AG04450 (cell line): Measurements from ENCODE around the gene UBL7. TPM values are rescaled to one million over a fixed set of nuclear protein-coding genes. Genes with fewer than 3 reads are reported as not detected.
A peak's percentile ranks its signal among the peaks of the same experiment; 100 is the strongest.

Source experiments
- CTCF ChIA-PET: fragments of 300-600, 350-600 bp; formaldehyde crosslinking; extraction: SDS; loops from one replicate; lab custom pipeline; 2022; ENCODE audit warnings: antibody characterized with exemption, inconsistent platforms; lab: Charles Lee
- POLR2A ChIA-PET: fragments of 350-600 bp; formaldehyde crosslinking; extraction: SDS; loops from one replicate; lab custom pipeline; 2021; ENCODE audit warnings: antibody characterized with exemption, inconsistent platforms; lab: Yijun Ruan, JAX
- DNase-seq: peaks from one replicate; pipeline ENCODE4 v3.0.0-alpha.2; 2011; ENCODE audit warnings: low read depth, low spot score
- H3K27ac ChIP-seq: one replicate; pipeline ENCODE4 v1.5.1; 2012; ENCODE audit warnings: low read depth, low read length, control low read depth
- H3K27me3 ChIP-seq: one replicate; pipeline ENCODE4 v1.6.0; 2012; ENCODE audit warnings: low read length; ENCODE audit not compliant: control insufficient read depth, insufficient read depth
- H3K4me3 ChIP-seq: 2 replicates; pipeline ENCODE4 v1.5.1; 2011; ENCODE audit warnings: mild to moderate bottlenecking, low read depth, low read length, control low read depth
- H3K9me3 ChIP-seq: 2 replicates; pipeline ENCODE4 v1.5.1; 2012; ENCODE audit warnings: low read length; ENCODE audit not compliant: control insufficient read depth, insufficient read depth
- polyA plus RNA-seq: library from polyadenylated mRNA; depleted of rRNA; stranded (reverse); fragments of >200 nt; gene quantifications from 2 replicates; pipeline ENCODE4 v1.2.3, GENCODE V29; 2011
- TF ChIP-seq, protein P1 (sequence below): IDR thresholded peaks from 2 replicates; pipeline ENCODE4 v1.5.1; 2011; ENCODE audit warnings: low read depth, low read length, control low read depth, inconsistent platforms

The UBL7 gene
- polyA plus RNA-seq, 1 experiment, result 76.6 TPM

DNA sequence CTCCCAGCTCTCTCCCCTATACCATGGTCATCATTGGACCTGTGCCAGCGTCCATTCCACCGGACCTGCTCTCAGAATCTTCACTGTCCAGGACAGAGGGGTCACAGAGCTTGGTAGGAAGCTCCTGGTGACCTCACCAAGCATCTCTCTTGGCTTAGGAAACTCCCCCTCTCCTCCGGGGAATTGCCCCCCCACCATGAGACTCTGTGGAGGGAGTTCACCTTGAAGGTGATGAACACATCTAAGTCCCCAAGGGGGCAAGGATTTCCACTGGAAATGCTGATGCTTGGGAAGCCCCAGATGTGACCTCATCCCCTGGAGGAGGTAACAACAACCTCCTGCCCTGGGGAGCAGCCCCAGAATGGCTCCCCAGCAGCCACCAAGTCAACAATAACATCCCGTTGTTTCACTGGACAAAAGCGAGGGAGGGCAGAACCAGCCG, 30.4 kb downstream of the UBL7 start:
- Histone ChIP-seq H3K27ac (no peak overlapping the region), H3K4me3 (peak overlapping the region; percentile 31; the same call in 1 of the 2 replicates), H3K27me3 (no peaks in the 10 kb centered on the region), H3K9me3 (no peaks in the 10 kb centered on the region; the same call in 1 of the 2 replicates)
- ChIA-PET CTCF (interaction anchor here (0.6 to 1.9 kb wide), 4 partner anchors 9 to 338 kb away, joined by 3 to 11 read pairs (median 5); no protein-coding TSS in a partner anchor), POLR2A (no interaction called here)
- no peak for DNase-seq
- TF ChIP-seq, protein P1, sequence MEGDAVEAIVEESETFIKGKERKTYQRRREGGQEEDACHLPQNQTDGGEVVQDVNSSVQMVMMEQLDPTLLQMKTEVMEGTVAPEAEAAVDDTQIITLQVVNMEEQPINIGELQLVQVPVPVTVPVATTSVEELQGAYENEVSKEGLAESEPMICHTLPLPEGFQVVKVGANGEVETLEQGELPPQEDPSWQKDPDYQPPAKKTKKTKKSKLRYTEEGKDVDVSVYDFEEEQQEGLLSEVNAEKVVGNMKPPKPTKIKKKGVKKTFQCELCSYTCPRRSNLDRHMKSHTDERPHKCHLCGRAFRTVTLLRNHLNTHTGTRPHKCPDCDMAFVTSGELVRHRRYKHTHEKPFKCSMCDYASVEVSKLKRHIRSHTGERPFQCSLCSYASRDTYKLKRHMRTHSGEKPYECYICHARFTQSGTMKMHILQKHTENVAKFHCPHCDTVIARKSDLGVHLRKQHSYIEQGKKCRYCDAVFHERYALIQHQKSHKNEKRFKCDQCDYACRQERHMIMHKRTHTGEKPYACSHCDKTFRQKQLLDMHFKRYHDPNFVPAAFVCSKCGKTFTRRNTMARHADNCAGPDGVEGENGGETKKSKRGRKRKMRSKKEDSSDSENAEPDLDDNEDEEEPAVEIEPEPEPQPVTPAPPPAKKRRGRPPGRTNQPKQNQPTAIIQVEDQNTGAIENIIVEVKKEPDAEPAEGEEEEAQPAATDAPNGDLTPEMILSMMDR, result no peak

DNA sequence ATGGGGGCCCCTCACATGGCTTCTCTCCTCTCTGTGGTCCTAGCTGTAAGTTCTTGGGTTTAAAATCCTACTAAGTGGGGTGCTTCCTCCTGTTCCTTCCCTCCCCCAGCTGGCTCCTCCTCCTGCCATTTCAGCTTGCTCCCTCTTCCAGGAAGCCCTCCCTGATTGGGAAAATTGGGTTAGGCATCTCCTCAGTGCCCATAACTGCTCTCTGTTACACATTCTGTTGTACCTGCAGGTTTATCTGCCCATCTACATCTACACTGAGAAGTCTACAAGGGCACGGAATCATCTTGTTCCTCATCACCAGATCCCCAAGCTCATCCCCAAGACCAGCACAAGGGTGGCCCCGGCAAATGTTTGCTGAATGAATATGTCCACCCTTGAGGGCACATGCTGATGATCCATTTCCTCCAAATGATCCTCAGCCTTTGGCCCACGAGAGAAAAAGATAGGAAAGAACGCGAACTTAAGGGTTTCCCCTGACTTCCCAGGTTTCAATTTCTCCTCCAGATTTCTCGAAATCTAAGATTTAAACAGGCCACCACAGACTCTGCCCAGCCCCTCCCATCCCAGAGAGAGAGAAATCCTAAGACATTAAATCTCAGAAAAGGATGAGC, 31.1 kb downstream of the UBL7 start:
- ChIA-PET CTCF (interaction anchor here (0.6 to 1.9 kb wide), 3 partner anchors 9 to 55 kb away, joined by 3 to 11 read pairs (median 3); no protein-coding TSS in a partner anchor), POLR2A (no interaction called here)

DNA sequence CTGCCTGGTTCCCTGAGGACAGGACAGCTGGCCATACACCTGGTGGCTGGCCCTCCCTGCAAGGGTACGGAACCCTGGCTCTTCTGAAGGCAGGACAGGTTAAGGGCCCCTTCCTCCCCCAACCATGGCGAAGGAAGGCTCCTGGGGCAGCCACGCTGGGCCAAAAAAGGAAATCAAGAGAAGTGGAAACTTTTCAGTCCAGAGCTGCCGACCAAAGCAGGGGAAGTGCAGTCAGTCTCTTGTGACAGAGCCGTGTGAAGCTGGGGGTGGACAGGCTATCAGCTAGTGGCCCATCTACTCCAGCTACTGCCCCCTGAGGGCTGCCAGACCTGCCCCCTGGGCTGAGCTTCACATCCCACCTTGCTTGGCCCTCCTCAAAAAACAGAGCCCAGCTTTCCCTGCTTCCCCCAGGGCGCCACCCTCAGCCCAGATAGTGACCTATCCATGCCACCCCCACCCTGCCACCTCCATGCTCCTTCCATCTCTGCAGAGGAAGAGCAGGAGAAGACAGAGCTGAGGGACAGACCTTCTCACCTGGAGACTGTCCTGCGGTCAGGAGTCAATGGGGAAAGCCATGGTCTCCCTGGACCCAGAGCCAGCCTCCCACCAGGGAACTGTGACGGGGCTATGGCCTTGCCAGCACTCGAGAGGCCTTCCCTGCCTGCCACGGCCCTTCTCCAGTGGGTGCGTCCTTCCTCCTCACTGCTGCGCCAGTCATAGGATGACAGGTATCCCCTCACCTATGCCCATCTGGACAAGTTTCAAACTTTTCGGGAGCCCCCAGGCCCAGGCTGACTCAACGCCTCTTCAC, 31.8 kb downstream of the UBL7 start:
- POLR2A ChIA-PET, result no interaction called here
- Histone ChIP-seq H3K27ac (peak overlapping the region; percentile 47), H3K9me3 (no peaks in the 10 kb centered on the region; the same call in 1 of the 2 replicates), H3K4me3 (no peak overlapping the region), H3K27me3 (no peaks in the 10 kb centered on the region)
- TF ChIP-seq, protein P1, result no peak
- CTCF ChIA-PET, result interaction anchor here (0.9 to 1.9 kb wide), 2 partner anchors 10 to 13 kb away, joined by 3 to 11 read pairs; no protein-coding TSS in a partner anchor
- DNase-seq, result no peak

More for the DNA sequence above, 31.1 kb downstream of the UBL7 start:
- Histone ChIP-seq H3K27ac (peak overlapping the region; percentile 12), H3K27me3 (no peaks in the 10 kb centered on the region), H3K4me3 (no peak overlapping the region), H3K9me3 (no peaks in the 10 kb centered on the region; the same call in 1 of the 2 replicates)
- TF ChIP-seq, protein P1, result no peak
- DNase-seq, result no peak

DNA sequence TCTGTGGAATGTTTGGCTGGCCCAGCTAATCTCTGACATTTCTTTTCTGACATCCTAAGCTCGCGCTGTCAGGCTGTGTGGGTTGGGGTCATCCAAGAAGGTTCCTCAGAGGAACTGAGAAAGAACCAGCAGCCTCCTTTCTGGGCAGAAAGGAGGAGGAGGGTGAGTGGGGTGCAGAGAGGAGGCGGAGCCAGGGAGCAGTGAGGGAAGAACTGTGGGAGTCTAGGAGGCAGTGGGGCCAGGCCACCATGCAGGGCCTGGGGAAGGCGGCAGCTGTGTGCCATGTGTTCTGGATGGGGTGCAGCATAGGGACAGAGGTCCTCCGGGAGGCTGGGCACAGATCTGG, 32.5 kb downstream of the UBL7 start:
- no peak overlapping the region for H3K27ac ChIP-seq
- ChIA-PET POLR2A (no interaction called here), CTCF (no interaction called here)
- no peak for DNase-seq
- H3K9me3 ChIP-seq, result no peaks in the 10 kb centered on the region; the same call in 1 of the 2 replicates
- TF ChIP-seq, protein P1, result no peak
- H3K27me3 ChIP-seq, result no peaks in the 10 kb centered on the region
- no peak overlapping the region for H3K4me3 ChIP-seq
